ENCODE measurements around the gene VPS45. TPM values are rescaled to one million over a fixed set of nuclear protein-coding genes. Genes with fewer than 3 reads are reported as not detected.

The VPS45 gene
- total and polyA plus RNA-seq, 3 donors from 2014 or later: 28.4 to 50.7 (median 50.3) TPM

- Histone ChIP-seq H3K9me3 (no peaks in the 10 kb centered on the region), H3K27me3 (no peaks in the 10 kb centered on the region), H3K27ac (no peak overlapping the region), H3K4me3 (no peak overlapping the region), H3K4me1 (no peaks in the 10 kb centered on the region), H3K36me3 (ENCODE audit: low read depth, missing control alignments) (no peaks in the 10 kb centered on the region)
- 88 to 97% methylated on average over 3 of the region's 3 CpGs for WGBS, 2 donors
- DNase-seq: no peak
- TF ChIP-seq POLR2A (IDR thresholded peaks at IDR 0.05) (no peak), CTCF (IDR thresholded peaks at IDR 0.05) (no peak)
- intact Hi-C loops (cut with DNase I; ENCODE audit: low total_unique reads): no loop called here
Observed at GRCh38 chr1:150176593-150176992, 109.0 kb downstream of the VPS45 start.

- no peaks in the 10 kb centered on the region for H3K9me3 ChIP-seq
- no peaks in the 10 kb centered on the region for H3K36me3 ChIP-seq (ENCODE audit: low read depth, missing control alignments)
- TF ChIP-seq POLR2A (IDR thresholded peaks at IDR 0.05): no peak
- intact Hi-C loops (cut with DNase I; ENCODE audit: low total_unique reads): no loop called here
- no peaks in the 10 kb centered on the region for H3K27me3 ChIP-seq
- H3K4me3 ChIP-seq: no peak overlapping the region
- H3K27ac ChIP-seq: no peak overlapping the region
- DNase-seq: no peak
- no peaks in the 10 kb centered on the region for H3K4me1 ChIP-seq
Observed at GRCh38 chr1:150178548-150178947, 111.0 kb downstream of the VPS45 start.

- WGBS, 2 donors: 90 to 93% methylated on average over 7 of the region's 7 CpGs
- no peak overlapping the region for H3K27ac ChIP-seq
- H3K4me3 ChIP-seq: no peak overlapping the region
- no peaks in the 10 kb centered on the region for H3K36me3 ChIP-seq (ENCODE audit: low read depth, missing control alignments)
- H3K9me3 ChIP-seq: no peaks in the 10 kb centered on the region
- intact Hi-C loops (cut with DNase I; ENCODE audit: low total_unique reads): no loop called here
- DNase-seq: no peak
- no peaks in the 10 kb centered on the region for H3K27me3 ChIP-seq
- H3K4me1 ChIP-seq: no peaks in the 10 kb centered on the region
- no peak for TF ChIP-seq CTCF (IDR thresholded peaks at IDR 0.05)
- no peak for TF ChIP-seq POLR2A (IDR thresholded peaks at IDR 0.05)
Observed at GRCh38 chr1:150179867-150180266, 112.3 kb downstream of the VPS45 start.

- Histone ChIP-seq H3K27ac (no peak overlapping the region), H3K27me3 (no peaks in the 10 kb centered on the region), H3K36me3 (ENCODE audit: low read depth, missing control alignments) (no peaks in the 10 kb centered on the region), H3K9me3 (no peaks in the 10 kb centered on the region), H3K4me1 (no peaks in the 10 kb centered on the region), H3K4me3 (no peak overlapping the region)
- no peak for TF ChIP-seq CTCF (IDR thresholded peaks at IDR 0.05)
- TF ChIP-seq POLR2A (IDR thresholded peaks at IDR 0.05): no peak
- WGBS, 2 donors: 72 to 84% methylated on average over 5 of the region's 5 CpGs
- intact Hi-C loops (cut with DNase I; ENCODE audit: low total_unique reads): no loop called here
- no peak for DNase-seq
Observed at GRCh38 chr1:150180474-150180873, 112.9 kb downstream of the VPS45 start.

GRCh38 chr1:150182247-150182646 lies 114.7 kb downstream of the VPS45 start:
- no peaks in the 10 kb centered on the region for H3K9me3 ChIP-seq
- DNase-seq: no peak
- intact Hi-C loops (cut with DNase I; ENCODE audit: low total_unique reads): no loop called here
- H3K27me3 ChIP-seq: no peaks in the 10 kb centered on the region
- H3K36me3 ChIP-seq (ENCODE audit: low read depth, missing control alignments): no peaks in the 10 kb centered on the region
- H3K4me1 ChIP-seq: no peaks in the 10 kb centered on the region
- H3K4me3 ChIP-seq: no peak overlapping the region
- no peak overlapping the region for H3K27ac ChIP-seq
- 87 to 94% methylated on average over 11 of the region's 11 CpGs for WGBS, 2 donors
- no peak for TF ChIP-seq POLR2A (IDR thresholded peaks at IDR 0.05)
- TF ChIP-seq CTCF (IDR thresholded peaks at IDR 0.05): no peak
